Upper lobe of left lung (tissue), 6 donors: ENCODE measurements around the gene CAPZA3. TPM values are rescaled to one million over a fixed set of nuclear protein-coding genes. Genes with fewer than 3 reads are reported as not detected.
"Not testable (repeated sequence)": the region's sequence is repeated elsewhere in the genome, so short reads cannot be mapped to it uniquely, and the experiment has no call there.

Experiments used
- ATAC-seq, 2 donors: fragments of 200-7000 bp; cut with Tn5 transposase; one replicate each; pipeline ENCODE4 v1.9.1; 2022; ENCODE audit warnings: mild to moderate bottlenecking in 2 of 2, moderate library complexity in 2 of 2; ENCODE audit not compliant: low FRiP score in 2 of 2
- DNase-seq, 2 donors: peaks; one replicate each; pipeline ENCODE4 v3.0.0-alpha.2; 2019 to 2020
- H3K27ac ChIP-seq, 4 donors: fragments of 200-600 bp; sonication (generic); one replicate each; pipeline ENCODE4 v1.5.1; 2016 to 2019
- H3K27me3 ChIP-seq, 4 donors: fragments of 200-600 bp; sonication (generic); one replicate each; pipeline ENCODE4 v1.5.1; 2017 to 2019
- H3K36me3 ChIP-seq, 4 donors: fragments of 200-600 bp; sonication (generic); one replicate each; pipeline ENCODE4 v1.5.1; 2016 to 2019
- H3K4me1 ChIP-seq, 4 donors: fragments of 200-600 bp; sonication (generic); one replicate each; pipeline ENCODE4 v1.5.1; 2018 to 2019
- H3K4me3 ChIP-seq, 4 donors: fragments of 200-600 bp; sonication (generic); one replicate each; pipeline ENCODE4 v1.5.1; 2017 to 2019; ENCODE audit warnings: mild to moderate bottlenecking in 2 of 4, moderate library complexity in 1 of 4
- H3K9me3 ChIP-seq, 4 donors: fragments of 200-600 bp; sonication (generic); one replicate each; pipeline ENCODE4 v1.5.1; 2018 to 2019
- CTCF ChIP-seq, 6 experiments: fragments of 450-650 bp in 4 of 6; fragments of 200-600 bp in 2 of 6; sonication (generic) in 2 of 6; IDR thresholded peaks; one replicate each; pipeline ENCODE4 v1.5.1; 2016 to 2019; ENCODE audit warnings: antibody characterized with exemption in 6 of 6
- EP300 ChIP-seq, 4 donors: sonication (generic); formaldehyde crosslinking; IDR thresholded peaks; one replicate each; pipeline ENCODE4 v1.5.1; 2017; ENCODE audit warnings: antibody characterized with exemption in 4 of 4, control low read depth in 2 of 4
- POLR2A ChIP-seq, 4 donors: fragments of 450-650 bp; IDR thresholded peaks; one replicate each; pipeline ENCODE4 v1.5.1; 2016 to 2017; ENCODE audit warnings: antibody characterized with exemption in 4 of 4, mild to moderate bottlenecking in 2 of 4
- POLR2AphosphoS5 ChIP-seq, 2 donors: sonication (generic); formaldehyde crosslinking; IDR thresholded peaks; one replicate each; pipeline ENCODE4 v1.5.1; 2017; ENCODE audit warnings: antibody characterized with exemption in 2 of 2
- WGBS, 2 donors: methylation state at CpG; one replicate each; pipeline ENCODE4 v1.1.5; 2017 to 2018; 5-methylcytosine and 5-hydroxymethylcytosine counted together
- total RNA-seq, 6 donors: library from RNA; depleted of rRNA in 4 of 6; stranded (reverse); fragments of >200 nt in 4 of 6; gene quantifications; one replicate each; pipeline versions ENCODE4 v1.1.0 to v1.2.1, GENCODE V29; 2016 to 2021
- donor health status: DM: no; HTN: no; CAD: no; lungs with moderate emphysema.
- donor health status: DM: no; HTN: yes; CAD: no; lungs with severe emphysema.

The CAPZA3 gene
- total RNA-seq, result not detected

- H3K27me3 ChIP-seq, result no peaks in the 10 kb centered on the region
- no peaks in the 10 kb centered on the region for H3K4me1 ChIP-seq
- no peak within 1 kb of the TSS for H3K27ac ChIP-seq
- no peaks in the 10 kb centered on the region for H3K36me3 ChIP-seq
- no peak within 1 kb of the TSS for H3K4me3 ChIP-seq
- ATAC-seq, result no peak
- TF ChIP-seq EP300 (IDR thresholded peaks at IDR 0.05), result no peak
- TF ChIP-seq CTCF (IDR thresholded peaks at IDR 0.05), result no peak
- TF ChIP-seq POLR2A (IDR thresholded peaks at IDR 0.05), result no peak
- no peak for TF ChIP-seq POLR2AphosphoS5 (IDR thresholded peaks at IDR 0.05)
- peaks cover 0 to 10% (median 4%) of the 10 kb centered on the region in 4 donors for H3K9me3 ChIP-seq
- 74 to 78% methylated on average over 2 of the region's 2 CpGs for WGBS, 2 donors
- DNase-seq, result no peak
Observed at GRCh38 chr12:18737819-18738218, at the start of gene CAPZA3, which contains the start of gene PLCZ1. Gene CAPZA3, plus strand, starts transcription at chr12:18738119. Its CDS starts 150 bp downstream, at chr12:18738269. Gene PLCZ1, minus strand, starts transcription at chr12:18738012. Its CDS starts 641 bp downstream, at chr12:18737371.

DNA sequence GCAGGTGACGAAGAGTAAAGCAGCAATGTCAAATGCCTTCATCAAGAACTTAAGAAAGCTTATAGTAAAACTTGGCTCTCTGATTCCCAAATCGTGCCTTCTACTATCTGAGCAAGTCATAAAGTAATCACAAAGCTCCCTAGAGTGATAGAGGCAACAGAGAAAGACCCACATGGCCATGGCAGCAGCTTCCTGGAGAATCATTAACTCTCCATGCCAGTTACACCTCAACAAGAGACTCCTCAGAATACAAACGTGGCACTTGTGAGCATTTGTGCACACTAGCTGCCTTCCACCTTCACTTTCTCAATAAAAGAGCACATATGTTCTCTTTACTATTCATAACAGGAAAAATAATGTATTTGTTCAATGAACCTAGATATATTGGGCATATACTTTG is 48.1 kb upstream of the CAPZA3 start:
- H3K4me1 ChIP-seq, result no peaks in the 10 kb centered on the region
- H3K27ac ChIP-seq, result no peak overlapping the region
- H3K9me3 ChIP-seq, result no peaks in the 10 kb centered on the region
- H3K27me3 ChIP-seq, result no peaks in the 10 kb centered on the region
- WGBS, 2 donors, result 68 to 73% methylated on average over 3 of the region's 3 CpGs
- TF ChIP-seq EP300 (IDR thresholded peaks at IDR 0.05) (no peak), POLR2AphosphoS5 (IDR thresholded peaks at IDR 0.05) (no peak), CTCF (IDR thresholded peaks at IDR 0.05) (no peak), POLR2A (IDR thresholded peaks at IDR 0.05) (no peak)
- ATAC-seq (no peak), DNase-seq (no peak)
- no peak overlapping the region for H3K4me3 ChIP-seq
- no peaks in the 10 kb centered on the region for H3K36me3 ChIP-seq

- H3K4me1 ChIP-seq, result no peaks in the 10 kb centered on the region
- DNase-seq (no peak), ATAC-seq (no peak)
- no peak overlapping the region for H3K4me3 ChIP-seq
- H3K36me3 ChIP-seq, result no peaks in the 10 kb centered on the region
- 89 to 91% methylated on average over 4 of the region's 4 CpGs for WGBS, 2 donors
- TF ChIP-seq POLR2AphosphoS5 (IDR thresholded peaks at IDR 0.05) (no peak), EP300 (IDR thresholded peaks at IDR 0.05) (no peak), CTCF (IDR thresholded peaks at IDR 0.05) (no peak), POLR2A (IDR thresholded peaks at IDR 0.05) (no peak)
- no peak overlapping the region for H3K27ac ChIP-seq
- H3K9me3 ChIP-seq, result no peaks in the 10 kb centered on the region
- no peaks in the 10 kb centered on the region for H3K27me3 ChIP-seq
Observed at GRCh38 chr12:18690653-18691052, 47.3 kb upstream of the CAPZA3 start.

- not testable (repeated sequence) for H3K4me3 ChIP-seq, ATAC-seq, H3K27ac ChIP-seq, DNase-seq, H3K36me3 ChIP-seq, H3K9me3 ChIP-seq, H3K4me1 ChIP-seq, H3K27me3 ChIP-seq
- WGBS, 2 donors, result 82 to 90% methylated on average over 5 of the region's 5 CpGs
Observed at GRCh38 chr12:18693986-18694385, 43.9 kb upstream of the CAPZA3 start.

GRCh38 chr12:18696971-18697602 is 40.8 kb upstream of the CAPZA3 start:
- no peak overlapping the region for H3K4me3 ChIP-seq
- no peaks in the 10 kb centered on the region for H3K9me3 ChIP-seq
- DNase-seq (no peak), ATAC-seq (no peak)
- H3K4me1 ChIP-seq, result no peaks in the 10 kb centered on the region
- H3K27ac ChIP-seq, result no peak overlapping the region
- no peaks in the 10 kb centered on the region for H3K36me3 ChIP-seq
- no peaks in the 10 kb centered on the region for H3K27me3 ChIP-seq
- TF ChIP-seq CTCF (IDR thresholded peaks at IDR 0.05) (no peak), POLR2AphosphoS5 (IDR thresholded peaks at IDR 0.05) (no peak), POLR2A (IDR thresholded peaks at IDR 0.05) (no peak), EP300 (IDR thresholded peaks at IDR 0.05) (no peak)
